ENCODE results near the gene ZNF655. TPM values are rescaled to one million over a fixed set of nuclear protein-coding genes. Genes with fewer than 3 reads are reported as not detected.
"Not testable (repeated sequence)": the region's sequence is repeated elsewhere in the genome, so short reads cannot be mapped to it uniquely, and the experiment has no call there.

The ZNF655 gene
- total and polyA plus RNA-seq, 2 experiments from 2014 or later, result 36.5 to 70.0 TPM

DNA sequence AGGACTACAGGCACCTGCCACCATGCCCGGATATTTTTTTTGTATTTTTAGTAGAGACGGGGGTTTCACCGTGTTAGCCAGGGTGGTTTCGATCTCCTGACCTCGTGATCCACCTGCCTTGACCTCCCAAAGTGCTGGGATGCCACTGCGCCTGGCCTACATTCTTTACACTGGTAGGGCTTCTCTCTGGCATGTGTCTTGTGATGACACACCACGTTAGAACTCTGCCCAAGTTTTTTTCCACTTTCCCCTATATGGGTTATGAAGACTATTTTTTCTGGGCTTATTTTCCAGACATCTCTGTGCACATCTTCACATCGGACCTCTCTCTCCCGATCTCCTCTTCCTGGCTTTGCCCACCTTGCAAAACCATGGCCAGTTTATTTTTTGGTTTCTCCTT is 17.2 kb upstream of the ZNF655 start:
- H3K4me3 ChIP-seq, result no peak overlapping the region
- no peaks in the 10 kb centered on the region for H3K27me3 ChIP-seq (replicated peaks; ENCODE audit: insufficient read depth)

DNA sequence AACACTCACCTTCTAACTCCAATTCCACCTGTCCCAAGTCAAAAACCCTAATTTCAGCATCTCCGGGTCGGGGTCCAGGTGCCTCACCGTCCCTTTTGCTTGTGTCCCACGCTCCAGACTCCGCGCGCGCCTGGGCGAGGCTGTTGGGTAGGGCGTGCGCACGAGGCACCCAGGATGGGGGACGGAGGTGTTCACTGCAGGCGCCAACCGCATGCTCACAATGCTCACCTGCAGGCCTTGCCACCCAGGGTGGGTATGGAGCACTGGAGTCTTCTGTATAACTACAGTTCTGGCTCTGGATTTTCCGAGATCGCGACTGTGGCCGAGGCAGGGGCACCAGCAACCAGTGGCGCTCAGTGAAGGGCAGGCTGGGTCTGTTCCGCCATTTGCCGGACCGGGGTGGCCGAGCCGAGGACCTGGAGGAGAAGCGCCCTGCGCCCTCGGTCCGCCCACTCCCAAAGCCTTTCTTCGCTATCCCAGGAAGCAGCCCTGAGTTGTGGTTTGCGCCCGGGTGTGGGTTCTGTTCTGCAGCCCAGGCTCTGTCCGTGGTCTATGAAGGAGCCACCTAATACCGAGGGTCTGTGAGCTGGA is 15.3 kb upstream of the ZNF655 start:
- H3K9me2 ChIP-seq (ENCODE audit: insufficient read depth), result no peaks in the 10 kb centered on the region
- H3K36me3 ChIP-seq (ENCODE audit: low read depth), result peaks cover 5% of the 10 kb centered on the region
- no peaks in the 10 kb centered on the region for H4K20me1 ChIP-seq (ENCODE audit: insufficient read depth)
- no peaks in the 10 kb centered on the region for H3K27me3 ChIP-seq (replicated peaks; ENCODE audit: insufficient read depth)
- 97% methylated on average over 34 of the region's 34 CpGs for WGBS, 2 experiments (ENCODE audit: low coverage in 1 of 2, low lambda C conversion rate in 2 of 2, missing lambda C conversion rate in 2 of 2)
- H2AFZ ChIP-seq, result no peak overlapping the region
- TF ChIP-seq EZH2 (IDR thresholded peaks at IDR 0.05; ENCODE audit: insufficient read depth, poor library complexity, severe bottlenecking) (no peak), EZH2phosphoT487 (IDR thresholded peaks at IDR 0.05; ENCODE audit: insufficient read depth, low read depth) (no peak)
- H3K4me3 ChIP-seq, result no peak overlapping the region
- in situ Hi-C loops (cut with MboI), result no loop called here
- no peak overlapping the region for H3K4me2 ChIP-seq (ENCODE audit: unreplicated experiment)
- DNase-seq, result no peak
- no peak overlapping the region for H3K27ac ChIP-seq
- H3K4me1 ChIP-seq (ENCODE audit: insufficient read depth), result no peaks in the 10 kb centered on the region
- no peaks in the 10 kb centered on the region for H3K9me3 ChIP-seq (ENCODE audit: low read depth)
- 0 out of 2 replicates have a peak, but pooled peaks cover 7% of the 10 kb centered on the region for H3K79me2 ChIP-seq (ENCODE audit: insufficient read depth)
- H3F3A ChIP-seq (ENCODE audit: insufficient read depth), result no peaks in the 10 kb centered on the region
- H3K9ac ChIP-seq, result no peak overlapping the region

More for the DNA sequence above, 17.2 kb upstream of the ZNF655 start:
- H2AFZ ChIP-seq, result no peak overlapping the region
- H3K4me2 ChIP-seq (ENCODE audit: unreplicated experiment), result no peak overlapping the region
- no peak overlapping the region for H3K9ac ChIP-seq
- H3K79me2 ChIP-seq (ENCODE audit: insufficient read depth), result no peaks in the 10 kb centered on the region
- no peaks in the 10 kb centered on the region for H3K4me1 ChIP-seq (ENCODE audit: insufficient read depth)
- no peaks in the 10 kb centered on the region for H3F3A ChIP-seq (ENCODE audit: insufficient read depth)
- H3K36me3 ChIP-seq (ENCODE audit: low read depth), result no peaks in the 10 kb centered on the region
- no peaks in the 10 kb centered on the region for H3K9me2 ChIP-seq (ENCODE audit: insufficient read depth)
- no peak overlapping the region for H3K27ac ChIP-seq
- no peak for TF ChIP-seq EZH2phosphoT487 (IDR thresholded peaks at IDR 0.05; ENCODE audit: insufficient read depth, low read depth)
- no peak for TF ChIP-seq EZH2 (IDR thresholded peaks at IDR 0.05; ENCODE audit: insufficient read depth, poor library complexity, severe bottlenecking)
- WGBS, 2 experiments (ENCODE audit: low coverage in 1 of 2, low lambda C conversion rate in 2 of 2, missing lambda C conversion rate in 2 of 2), result 94 to 95% methylated on average over 9 of the region's 9 CpGs
- in situ Hi-C loops (cut with MboI), result no loop called here
- no peaks in the 10 kb centered on the region for H4K20me1 ChIP-seq (ENCODE audit: insufficient read depth)
- no peak for DNase-seq
- no peaks in the 10 kb centered on the region for H3K9me3 ChIP-seq (ENCODE audit: low read depth)

DNA sequence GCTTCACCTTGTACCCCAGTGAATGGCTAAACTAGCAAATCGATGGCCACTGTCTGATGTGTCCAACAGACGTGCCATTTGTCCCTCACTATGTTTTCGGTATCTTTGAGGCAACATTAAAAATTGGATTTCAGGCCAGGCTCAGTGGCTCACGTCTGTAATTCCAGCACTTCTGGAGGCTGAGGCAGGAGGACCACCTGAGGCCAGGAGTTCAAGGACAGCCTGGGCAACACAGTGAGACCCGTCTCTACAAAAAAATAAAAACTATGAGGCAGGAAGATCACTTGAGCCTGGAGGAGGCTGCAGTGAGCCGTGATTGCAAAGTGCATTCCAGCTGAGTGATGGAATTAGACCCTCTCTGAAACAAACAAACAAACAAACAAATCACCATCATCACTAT is 14.5 kb upstream of the ZNF655 start:
- H3K79me2 ChIP-seq (ENCODE audit: insufficient read depth), result peaks cover 9% of the 10 kb centered on the region; the same call in 1 of the 2 replicates
- H3K4me2 ChIP-seq (ENCODE audit: unreplicated experiment), result no peak overlapping the region
- H3K4me3 ChIP-seq, result no peak overlapping the region
- in situ Hi-C loops (cut with MboI), result no loop called here
- H3K9me3 ChIP-seq (ENCODE audit: low read depth), result no peaks in the 10 kb centered on the region
- H3K27me3 ChIP-seq (replicated peaks; ENCODE audit: insufficient read depth), result no peaks in the 10 kb centered on the region
- no peak for DNase-seq
- no peak overlapping the region for H3K27ac ChIP-seq
- no peaks in the 10 kb centered on the region for H3F3A ChIP-seq (ENCODE audit: insufficient read depth)
- no peak overlapping the region for H3K9ac ChIP-seq
- 94 to 97% methylated on average over 6 of the region's 6 CpGs for WGBS, 2 experiments (ENCODE audit: low coverage in 1 of 2, low lambda C conversion rate in 2 of 2, missing lambda C conversion rate in 2 of 2)
- H3K4me1 ChIP-seq (ENCODE audit: insufficient read depth), result no peaks in the 10 kb centered on the region
- H3K9me2 ChIP-seq (ENCODE audit: insufficient read depth), result no peaks in the 10 kb centered on the region
- H2AFZ ChIP-seq, result no peak overlapping the region
- H4K20me1 ChIP-seq (ENCODE audit: insufficient read depth), result no peaks in the 10 kb centered on the region
- peaks cover 10% of the 10 kb centered on the region for H3K36me3 ChIP-seq (ENCODE audit: low read depth)
- TF ChIP-seq EZH2 (IDR thresholded peaks at IDR 0.05; ENCODE audit: insufficient read depth, poor library complexity, severe bottlenecking) (no peak), EZH2phosphoT487 (IDR thresholded peaks at IDR 0.05; ENCODE audit: insufficient read depth, low read depth) (no peak)

DNA sequence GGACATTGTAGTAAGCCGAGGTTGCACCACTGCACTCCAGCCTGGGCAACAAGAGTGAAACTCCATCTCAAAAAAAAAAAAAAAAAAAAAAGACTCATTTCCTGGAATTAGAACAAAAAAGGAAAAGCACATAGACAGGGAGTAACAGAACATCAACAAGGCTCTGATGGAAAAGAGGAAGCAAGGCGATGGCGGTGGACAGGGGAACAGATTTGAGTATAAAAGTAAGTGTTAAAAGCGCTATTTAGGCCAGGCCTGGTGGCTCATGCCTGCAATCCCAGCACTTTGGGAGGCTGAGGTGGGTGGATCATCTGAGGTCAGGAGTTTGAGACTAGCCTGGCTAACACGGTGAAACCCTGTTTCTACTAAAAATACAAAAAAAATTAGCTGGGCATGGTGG is 13.1 kb upstream of the ZNF655 start:
- in situ Hi-C loops (cut with MboI); DNase-seq; H3K27ac ChIP-seq; H3K9ac ChIP-seq; H3K36me3 ChIP-seq (ENCODE audit: low read depth); H3F3A ChIP-seq (ENCODE audit: insufficient read depth); H3K27me3 ChIP-seq (replicated peaks; ENCODE audit: insufficient read depth); H3K9me3 ChIP-seq (ENCODE audit: low read depth); H3K4me3 ChIP-seq; H3K9me2 ChIP-seq (ENCODE audit: insufficient read depth); H2AFZ ChIP-seq; H3K4me2 ChIP-seq (ENCODE audit: unreplicated experiment); H3K4me1 ChIP-seq (ENCODE audit: insufficient read depth); H4K20me1 ChIP-seq (ENCODE audit: insufficient read depth): not testable (repeated sequence)
- peaks cover 18% of the 10 kb centered on the region for H3K79me2 ChIP-seq (ENCODE audit: insufficient read depth)
- 96 to 99% methylated on average over 5 of the region's 5 CpGs for WGBS, 2 experiments (ENCODE audit: low coverage in 1 of 2, low lambda C conversion rate in 2 of 2, missing lambda C conversion rate in 2 of 2)

DNA sequence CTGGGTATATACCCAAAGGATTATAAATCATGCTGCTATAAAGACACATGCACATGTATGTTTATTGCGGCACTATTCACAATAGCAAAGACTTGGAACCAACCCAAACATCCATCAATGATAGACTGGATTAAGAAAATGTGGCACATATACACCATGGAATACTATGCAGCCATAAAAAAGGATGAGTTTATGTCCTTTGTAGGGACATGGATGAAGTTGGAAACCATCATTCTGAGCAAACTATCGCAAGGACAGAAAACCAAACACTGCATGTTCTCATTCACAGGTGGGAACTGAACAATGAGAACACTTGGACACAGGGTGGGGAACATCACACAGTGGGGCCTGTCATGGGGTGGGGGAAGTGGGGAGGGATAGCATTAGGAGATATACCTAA is 8.9 kb upstream of the ZNF655 start:
- H3K9me3 ChIP-seq (ENCODE audit: low read depth); H4K20me1 ChIP-seq (ENCODE audit: insufficient read depth); H3F3A ChIP-seq (ENCODE audit: insufficient read depth); H3K36me3 ChIP-seq (ENCODE audit: low read depth); in situ Hi-C loops (cut with MboI); H3K27ac ChIP-seq; H3K27me3 ChIP-seq (replicated peaks; ENCODE audit: insufficient read depth); H3K4me3 ChIP-seq; H3K4me1 ChIP-seq (ENCODE audit: insufficient read depth); H2AFZ ChIP-seq; DNase-seq; H3K4me2 ChIP-seq (ENCODE audit: unreplicated experiment); H3K9ac ChIP-seq; H3K9me2 ChIP-seq (ENCODE audit: insufficient read depth): not testable (repeated sequence)
- H3K79me2 ChIP-seq (ENCODE audit: insufficient read depth), result peaks cover 53% of the 10 kb centered on the region
- WGBS, 2 experiments (ENCODE audit: low coverage in 1 of 2, low lambda C conversion rate in 2 of 2, missing lambda C conversion rate in 2 of 2), result 93 to 100% methylated on average over 2 of the region's 2 CpGs

All from GM23248 (cell line).